ENCODE measurements around the gene RUFY1. TPM values are rescaled to one million over a fixed set of nuclear protein-coding genes. Genes with fewer than 3 reads are reported as not detected.

The RUFY1 gene
- total and polyA plus RNA-seq, 2 of the 13 experiments (the other 11 are each of a cell fraction or from before 2014, with no cell fraction given) = 19.9 to 31.9 TPM

DNA sequence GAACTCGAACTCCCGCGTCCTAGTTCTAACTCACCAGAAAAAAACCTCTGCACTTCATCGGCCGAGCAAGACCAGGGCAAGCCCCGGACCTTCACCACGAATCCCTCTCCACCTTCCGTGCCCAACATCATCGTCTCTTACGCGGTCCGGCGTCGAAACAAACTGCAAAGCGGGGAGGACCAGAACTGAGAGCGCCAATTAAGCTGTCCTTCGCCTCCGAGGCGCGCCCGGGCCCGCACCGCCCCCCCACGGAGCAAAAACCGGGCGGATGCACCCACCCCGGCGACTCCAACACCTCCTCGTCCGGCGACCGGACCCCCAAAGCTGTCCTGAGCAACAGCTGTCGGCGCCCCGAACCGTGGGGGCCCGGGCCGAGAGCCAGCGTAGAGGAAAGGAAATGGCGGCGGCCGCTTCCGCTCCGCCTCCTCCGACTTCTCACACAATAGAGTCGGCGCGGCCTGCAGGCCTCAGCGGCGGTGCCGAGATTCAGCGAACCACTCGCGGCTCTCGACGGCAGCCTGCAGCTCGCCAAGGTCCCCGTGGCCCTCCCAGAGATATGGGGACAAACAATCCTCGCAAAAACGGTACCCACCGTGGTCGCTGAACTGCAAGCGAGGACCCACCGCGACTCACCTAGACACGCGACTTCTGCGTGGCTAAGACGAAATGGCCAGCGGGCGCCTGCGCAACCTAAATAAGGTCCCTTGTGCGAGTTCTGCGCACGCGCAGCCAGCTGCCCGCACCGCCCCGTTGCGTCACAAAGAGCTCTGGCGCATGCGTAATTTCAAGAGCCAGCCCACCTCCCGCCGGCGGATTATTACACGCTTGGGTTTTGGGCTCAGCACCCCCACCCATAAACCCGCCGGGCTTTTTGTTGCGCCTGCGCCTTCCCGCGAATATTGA, 72.9 kb downstream of the RUFY1 start, which contains the start of gene HNRNPH1 (continued):
- TF ChIP-seq GATAD1 (CRISPR knock-in tag; IDR thresholded peaks at IDR 0.05) (peak; percentile 80), PHF8 (CRISPR knock-in tag; IDR thresholded peaks at IDR 0.05) (peak; percentile 97), MAFG (CRISPR knock-in tag; IDR thresholded peaks at IDR 0.05) (no peak), ZNF747 (CRISPR knock-in tag; IDR thresholded peaks at IDR 0.05; ENCODE audit: borderline replicate concordance) (no peak; the same call in 1 of the 2 replicates), JUN (CRISPR knock-in tag; IDR thresholded peaks at IDR 0.05) (0 out of 2 replicates have a peak, but pooled peaks have one; percentile 67), FIP1L1 (IDR thresholded peaks at IDR 0.05; ENCODE audit: borderline replicate concordance, insufficient read depth, low read depth, low read length) (no peak), ZNF788 (CRISPR knock-in tag; IDR thresholded peaks at IDR 0.05; ENCODE audit: borderline replicate concordance) (peak; percentile 60; the same call in 1 of the 2 replicates), ZNF597 (CRISPR knock-in tag; IDR thresholded peaks at IDR 0.05) (no peak), TGIF2 (CRISPR knock-in tag; IDR thresholded peaks at IDR 0.05) (0 out of 2 replicates have a peak, but pooled peaks have one; percentile 43), ZNF567 (CRISPR knock-in tag; IDR thresholded peaks at IDR 0.05; ENCODE audit: borderline replicate concordance) (peak; percentile 83; the same call in 1 of the 2 replicates), KLF11 (CRISPR knock-in tag; IDR thresholded peaks at IDR 0.05) (peak; percentile 94), SNRNP70 (IDR thresholded peaks at IDR 0.05; ENCODE audit: low read depth, low read length) (no peak), HNRNPH1 (optimal IDR thresholded peaks at IDR 0.05; ENCODE audit: low read depth, low read length) (no peak), RXRB (CRISPR knock-in tag; IDR thresholded peaks at IDR 0.05; ENCODE audit: borderline replicate concordance) (0 out of 2 replicates have a peak, but pooled peaks have one; percentile 63)
- TF ChIP-seq, protein P1, sequence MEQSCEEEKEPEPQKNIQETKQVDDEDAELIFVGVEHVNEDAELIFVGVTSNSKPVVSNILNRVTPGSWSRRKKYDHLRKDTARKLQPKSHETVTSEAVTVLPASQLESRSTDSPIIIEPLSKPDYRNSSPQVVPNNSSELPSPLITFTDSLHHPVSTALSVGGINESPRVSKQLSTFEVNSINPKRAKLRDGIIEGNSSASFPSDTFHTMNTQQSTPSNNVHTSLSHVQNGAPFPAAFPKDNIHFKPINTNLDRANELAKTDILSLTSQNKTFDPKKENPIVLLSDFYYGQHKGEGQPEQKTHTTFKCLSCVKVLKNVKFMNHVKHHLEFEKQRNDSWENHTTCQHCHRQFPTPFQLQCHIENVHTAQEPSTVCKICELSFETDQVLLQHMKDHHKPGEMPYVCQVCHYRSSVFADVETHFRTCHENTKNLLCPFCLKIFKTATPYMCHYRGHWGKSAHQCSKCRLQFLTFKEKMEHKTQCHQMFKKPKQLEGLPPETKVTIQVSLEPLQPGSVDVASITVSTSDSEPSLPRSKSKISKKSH (CRISPR knock-in tag; IDR thresholded peaks at IDR 0.05; ENCODE audit: borderline replicate concordance) = peak; percentile 92
- TF ChIP-seq, protein P2, sequence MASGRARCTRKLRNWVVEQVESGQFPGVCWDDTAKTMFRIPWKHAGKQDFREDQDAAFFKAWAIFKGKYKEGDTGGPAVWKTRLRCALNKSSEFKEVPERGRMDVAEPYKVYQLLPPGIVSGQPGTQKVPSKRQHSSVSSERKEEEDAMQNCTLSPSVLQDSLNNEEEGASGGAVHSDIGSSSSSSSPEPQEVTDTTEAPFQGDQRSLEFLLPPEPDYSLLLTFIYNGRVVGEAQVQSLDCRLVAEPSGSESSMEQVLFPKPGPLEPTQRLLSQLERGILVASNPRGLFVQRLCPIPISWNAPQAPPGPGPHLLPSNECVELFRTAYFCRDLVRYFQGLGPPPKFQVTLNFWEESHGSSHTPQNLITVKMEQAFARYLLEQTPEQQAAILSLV (CRISPR knock-in tag; IDR thresholded peaks at IDR 0.05; ENCODE audit: borderline replicate concordance) = peak; percentile 93; the same call in 1 of the 2 replicates
- TF ChIP-seq, protein P3, sequence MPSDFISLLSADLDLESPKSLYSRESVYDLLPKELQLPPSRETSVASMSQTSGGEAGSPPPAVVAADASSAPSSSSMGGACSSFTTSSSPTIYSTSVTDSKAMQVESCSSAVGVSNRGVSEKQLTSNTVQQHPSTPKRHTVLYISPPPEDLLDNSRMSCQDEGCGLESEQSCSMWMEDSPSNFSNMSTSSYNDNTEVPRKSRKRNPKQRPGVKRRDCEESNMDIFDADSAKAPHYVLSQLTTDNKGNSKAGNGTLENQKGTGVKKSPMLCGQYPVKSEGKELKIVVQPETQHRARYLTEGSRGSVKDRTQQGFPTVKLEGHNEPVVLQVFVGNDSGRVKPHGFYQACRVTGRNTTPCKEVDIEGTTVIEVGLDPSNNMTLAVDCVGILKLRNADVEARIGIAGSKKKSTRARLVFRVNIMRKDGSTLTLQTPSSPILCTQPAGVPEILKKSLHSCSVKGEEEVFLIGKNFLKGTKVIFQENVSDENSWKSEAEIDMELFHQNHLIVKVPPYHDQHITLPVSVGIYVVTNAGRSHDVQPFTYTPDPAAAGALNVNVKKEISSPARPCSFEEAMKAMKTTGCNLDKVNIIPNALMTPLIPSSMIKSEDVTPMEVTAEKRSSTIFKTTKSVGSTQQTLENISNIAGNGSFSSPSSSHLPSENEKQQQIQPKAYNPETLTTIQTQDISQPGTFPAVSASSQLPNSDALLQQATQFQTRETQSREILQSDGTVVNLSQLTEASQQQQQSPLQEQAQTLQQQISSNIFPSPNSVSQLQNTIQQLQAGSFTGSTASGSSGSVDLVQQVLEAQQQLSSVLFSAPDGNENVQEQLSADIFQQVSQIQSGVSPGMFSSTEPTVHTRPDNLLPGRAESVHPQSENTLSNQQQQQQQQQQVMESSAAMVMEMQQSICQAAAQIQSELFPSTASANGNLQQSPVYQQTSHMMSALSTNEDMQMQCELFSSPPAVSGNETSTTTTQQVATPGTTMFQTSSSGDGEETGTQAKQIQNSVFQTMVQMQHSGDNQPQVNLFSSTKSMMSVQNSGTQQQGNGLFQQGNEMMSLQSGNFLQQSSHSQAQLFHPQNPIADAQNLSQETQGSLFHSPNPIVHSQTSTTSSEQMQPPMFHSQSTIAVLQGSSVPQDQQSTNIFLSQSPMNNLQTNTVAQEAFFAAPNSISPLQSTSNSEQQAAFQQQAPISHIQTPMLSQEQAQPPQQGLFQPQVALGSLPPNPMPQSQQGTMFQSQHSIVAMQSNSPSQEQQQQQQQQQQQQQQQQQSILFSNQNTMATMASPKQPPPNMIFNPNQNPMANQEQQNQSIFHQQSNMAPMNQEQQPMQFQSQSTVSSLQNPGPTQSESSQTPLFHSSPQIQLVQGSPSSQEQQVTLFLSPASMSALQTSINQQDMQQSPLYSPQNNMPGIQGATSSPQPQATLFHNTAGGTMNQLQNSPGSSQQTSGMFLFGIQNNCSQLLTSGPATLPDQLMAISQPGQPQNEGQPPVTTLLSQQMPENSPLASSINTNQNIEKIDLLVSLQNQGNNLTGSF (CRISPR knock-in tag; IDR thresholded peaks at IDR 0.05) = peak; percentile 69; the same call in 1 of the 2 replicates
